GM12891 (cell line): ENCODE results near the gene NEK2.
"Not testable (repeated sequence)": the region's sequence is repeated elsewhere in the genome, so short reads cannot be mapped to it uniquely, and the experiment has no call there.

ENCODE experiments used
- DNase-seq: peaks from one replicate; pipeline ENCODE4 v3.0.0; 2011; ENCODE audit warnings: low spot score; ENCODE audit not compliant: insufficient read length
- FAIRE-seq: peaks from 2 replicates; lab custom pipeline; 2011; peaks lifted over from hg19 to GRCh38; lab: Jason Lieb, UNC
- PAX5 ChIP-seq: IDR thresholded peaks from 2 replicates; pipeline ENCODE4 v1.6.1; 2011; ENCODE audit warnings: low read length, moderate library complexity, mild to moderate bottlenecking; ENCODE audit not compliant: insufficient read depth, severe bottlenecking
- POLR2A ChIP-seq: IDR thresholded peaks from 2 replicates; pipeline ENCODE4 v1.6.1; 2011; ENCODE audit warnings: low read depth, low read length, control low read depth
- POLR2AphosphoS5 ChIP-seq: IDR thresholded peaks from 2 replicates; pipeline ENCODE4 v1.6.1; 2011; ENCODE audit warnings: low read depth, low read length, control low read depth
- POU2F2 ChIP-seq: IDR thresholded peaks from 2 replicates; pipeline ENCODE4 v1.6.1; 2011; ENCODE audit warnings: low read depth, mild to moderate bottlenecking, control low read depth, low read length, moderate library complexity
- SPI1 ChIP-seq: IDR thresholded peaks from 2 replicates; pipeline ENCODE4 v1.6.1; 2011; ENCODE audit warnings: low read depth, low read length, control low read depth
- TAF1 ChIP-seq: IDR thresholded peaks from 2 replicates; pipeline ENCODE4 v1.6.1; 2011; ENCODE audit warnings: low read depth, low read length, control low read depth

NEK2 gene

GRCh38 chr1:211642870-211643269 is 32.6 kb downstream of the NEK2 start:
- DNase-seq = no peak
- TF ChIP-seq SPI1 = no peak
- no peak for TF ChIP-seq POLR2A
- TF ChIP-seq POU2F2 = no peak
- TF ChIP-seq TAF1 = no peak
- TF ChIP-seq POLR2AphosphoS5 = no peak
- no peak for TF ChIP-seq PAX5
- FAIRE-seq = no peak

- DNase-seq (no peak), FAIRE-seq (no peak)
- no peak for TF ChIP-seq TAF1
- TF ChIP-seq POLR2AphosphoS5 = no peak
- no peak for TF ChIP-seq POU2F2
- no peak for TF ChIP-seq PAX5
- TF ChIP-seq POLR2A = no peak
Measured at GRCh38 chr1:211641942-211642341, 33.5 kb downstream of the NEK2 start.

GRCh38 chr1:211641044-211641800 is 34.2 kb downstream of the NEK2 start:
- no peak for DNase-seq
- FAIRE-seq = no peak
- TF ChIP-seq POU2F2 (no peak), PAX5 (no peak), TAF1 (no peak), SPI1 (no peak), POLR2A (no peak), POLR2AphosphoS5 (no peak)

GRCh38 chr1:211640301-211640630 is 35.2 kb downstream of the NEK2 start:
- DNase-seq (no peak), FAIRE-seq (no peak)
- TF ChIP-seq TAF1 (no peak), POU2F2 (no peak), POLR2AphosphoS5 (no peak), SPI1 (no peak), POLR2A (no peak), PAX5 (no peak)

GRCh38 chr1:211639475-211640300 is 35.7 kb downstream of the NEK2 start:
- no peak for FAIRE-seq
- no peak for DNase-seq
- TF ChIP-seq PAX5 (no peak), POLR2A (no peak), POU2F2 (no peak), SPI1 (no peak), TAF1 (no peak), POLR2AphosphoS5 (no peak)

- TF ChIP-seq PAX5 (no peak), POU2F2 (no peak), POLR2AphosphoS5 (no peak), TAF1 (no peak), POLR2A (no peak), SPI1 (no peak)
- FAIRE-seq (no peak), DNase-seq (no peak)
Measured at GRCh38 chr1:211638689-211639101, 36.7 kb downstream of the NEK2 start.

GRCh38 chr1:211638246-211638645 is 37.2 kb downstream of the NEK2 start:
- DNase-seq (no peak), FAIRE-seq (no peak)
- no peak for TF ChIP-seq POLR2AphosphoS5
- TF ChIP-seq PAX5 = no peak
- no peak for TF ChIP-seq SPI1
- TF ChIP-seq TAF1 = no peak
- TF ChIP-seq POLR2A = no peak
- no peak for TF ChIP-seq POU2F2

GRCh38 chr1:211637066-211637465 is 38.4 kb downstream of the NEK2 start:
- FAIRE-seq = no peak
- no peak for TF ChIP-seq POLR2A
- TF ChIP-seq TAF1 = no peak
- TF ChIP-seq SPI1 = no peak
- no peak for TF ChIP-seq PAX5
- TF ChIP-seq POU2F2 = no peak
- no peak for TF ChIP-seq POLR2AphosphoS5

GRCh38 chr1:211636575-211637029 is 38.8 kb downstream of the NEK2 start:
- DNase-seq, FAIRE-seq: not testable (repeated sequence)

More at GRCh38 chr1:211637066-211637465, 38.4 kb downstream of the NEK2 start:
- DNase-seq = no peak

- DNase-seq (no peak), FAIRE-seq (no peak)
- no peak for TF ChIP-seq PAX5
- TF ChIP-seq SPI1 = no peak
- TF ChIP-seq POU2F2 = no peak
- TF ChIP-seq TAF1 = no peak
- no peak for TF ChIP-seq POLR2A
- no peak for TF ChIP-seq POLR2AphosphoS5
Measured at GRCh38 chr1:211635597-211636205, 39.7 kb downstream of the NEK2 start.
